T-cell (primary cell): Measurements from ENCODE around the gene CDH22. TPM values are rescaled to one million over a fixed set of nuclear protein-coding genes. Genes with fewer than 3 reads are reported as not detected.

Experiments used
- ATAC-seq, 4 experiments: fragments of 200-7000 bp in 3 of 4; fragments of 150-1000 bp in 1 of 4; cut with Tn5 transposase; replicated peaks in 1 of 4; 1 replicate in 3 of 4; 2 replicates in 1 of 4; pipeline ENCODE4 v1.10.0; 2021; ENCODE audit warnings: moderate library complexity in 3 of 4, mild to moderate bottlenecking in 2 of 4, moderate number of reproducible peaks in 1 of 4
- CTCF ChIA-PET, 2 donors: fragments of 300-600 bp; sonication (Branson Sonifier 250); formaldehyde crosslinking; loops; one replicate each; lab custom pipeline; 2022; ENCODE audit warnings: antibody characterized with exemption in 2 of 2; lab: Charles Lee
- POLR2A ChIA-PET, 2 donors: fragments of 300-600 bp; sonication (Branson Sonifier 250); formaldehyde crosslinking; loops; one replicate each; lab custom pipeline; 2022; ENCODE audit warnings: antibody characterized with exemption in 2 of 2; lab: Charles Lee
- DNase-seq, 35 experiments: peaks; one replicate each; pipeline versions ENCODE4 v3.0.0 to v3.0.0-alpha.2; 2013 to 2023
- H3K27ac ChIP-seq: one replicate; pipeline ENCODE4 v1.5.1; 2013; ENCODE audit warnings: low read length
- H3K27me3 ChIP-seq, 2 experiments: replicated peaks in 1 of 2; 1 replicate in 1 of 2; 2 replicates in 1 of 2; pipeline versions ENCODE4 v1.6.1 to v1.7.0; 2013; ENCODE audit warnings: low read length in 1 of 2, mixed read lengths in 1 of 2; ENCODE audit not compliant: control insufficient read depth in 2 of 2, insufficient read depth in 2 of 2; ENCODE audit errors: extremely low read depth in 1 of 2
- H3K36me3 ChIP-seq, 2 donors: 1 replicate in 1 of 2; 2 replicates in 1 of 2; pipeline versions ENCODE4 v1.6.1 to v1.7.0; 2013; ENCODE audit warnings: low read length in 1 of 2; ENCODE audit not compliant: control insufficient read depth in 2 of 2, insufficient read depth in 1 of 2; ENCODE audit errors: extremely low read depth in 1 of 2
- H3K4me1 ChIP-seq, 2 experiments: 1 replicate in 1 of 2; 2 replicates in 1 of 2; pipeline versions ENCODE4 v1.6.1 to v1.7.0; 2013; ENCODE audit warnings: low read length in 2 of 2, mixed read lengths in 1 of 2; ENCODE audit not compliant: insufficient read depth in 2 of 2, control insufficient read depth in 1 of 2; ENCODE audit errors: extremely low read depth in 1 of 2
- H3K4me3 ChIP-seq, 2 donors: 1 replicate in 1 of 2; 2 replicates in 1 of 2; pipeline versions ENCODE4 v1.5.1 to v1.7.0; 2013; ENCODE audit warnings: mild to moderate bottlenecking in 2 of 2, low read length in 1 of 2, moderate library complexity in 1 of 2; ENCODE audit not compliant: control insufficient read depth in 1 of 2; ENCODE audit errors: extremely low read depth in 1 of 2
- H3K9me3 ChIP-seq: 2 replicates; pipeline ENCODE4 v1.7.0; 2013
- H3K27ac Mint-ChIP-seq, 2 donors: one replicate each; pipeline ENCODE4 v1.8.0; 2020 to 2021; ENCODE audit warnings: mild to moderate bottlenecking in 2 of 2, mixed read lengths in 2 of 2
- H3K27me3 Mint-ChIP-seq, 2 donors: one replicate each; pipeline ENCODE4 v1.8.0; 2021 to 2022; ENCODE audit warnings: mixed read lengths in 2 of 2
- H3K36me3 Mint-ChIP-seq: one replicate; pipeline ENCODE4 v1.8.0; 2021; ENCODE audit warnings: mixed read lengths
- H3K4me1 Mint-ChIP-seq, 3 donors: one replicate each; pipeline ENCODE4 v1.8.0; 2020 to 2022; ENCODE audit warnings: mixed read lengths in 3 of 3, mild to moderate bottlenecking in 1 of 3
- H3K4me3 Mint-ChIP-seq, 3 donors: one replicate each; pipeline ENCODE4 v1.8.0; 2020 to 2022; ENCODE audit warnings: mild to moderate bottlenecking in 3 of 3, mixed read lengths in 3 of 3, moderate library complexity in 3 of 3
- H3K9me3 Mint-ChIP-seq, 3 donors: one replicate each; pipeline ENCODE4 v1.8.0; 2020 to 2022; ENCODE audit warnings: mixed read lengths in 3 of 3
- WGBS: methylation state at CpG from one replicate; pipeline ENCODE4 v1.1.5; 2013; ENCODE audit warnings: missing lambda C conversion rate; ENCODE audit not compliant: insufficient coverage; 5-methylcytosine and 5-hydroxymethylcytosine counted together
- total RNA-seq, 35 experiments: library from RNA in 6 of 35; stranded (reverse) in 6 of 35; fragments of 120-200 nt in 1 of 35; gene quantifications; one replicate each; pipeline versions ENCODE4 v1.2.1 to v1.2.4 and lab custom pipeline; 2013 to 2026

The CDH22 gene
- total RNA-seq, 5 donors from 2014 or later (not counting 1 experiment from before 2014, with no cell fraction given): not detected

GRCh38 chr20:46264391-46265266, 43.7 kb downstream of the CDH22 start:
- H3K9me3 ChIP-seq: no peaks in the 10 kb centered on the region
- Mint-ChIP-seq H3K9me3 (no peaks in the 10 kb centered on the region), H3K27me3 (peaks cover 41 to 47% of the 10 kb centered on the region in 2 donors), H3K27ac (peak overlapping the region in 1 of 2 donors; percentile 25), H3K4me1 (no peaks in the 10 kb centered on the region), H3K36me3 (no peaks in the 10 kb centered on the region), H3K4me3 (no peak overlapping the region)
- H3K36me3 ChIP-seq: no peaks in the 10 kb centered on the region
- no peaks in the 10 kb centered on the region for H3K4me1 ChIP-seq
- DNase-seq (no peak), ATAC-seq (no peak)
- ChIA-PET POLR2A (no interaction called here), CTCF (no interaction called here)
- no peak overlapping the region for H3K27ac ChIP-seq
- 82% methylated on average over 20 of the region's 26 CpGs for WGBS
- no peak overlapping the region for H3K4me3 ChIP-seq
- peaks cover 7 to 64% of the 10 kb centered on the region in 2 experiments for H3K27me3 ChIP-seq

- H3K27ac Mint-ChIP-seq: no peak overlapping the region
- Histone ChIP-seq H3K4me1 (no peaks in the 10 kb centered on the region), H3K9me3 (no peaks in the 10 kb centered on the region), H3K36me3 (no peaks in the 10 kb centered on the region), H3K4me3 (no peak overlapping the region), H3K27me3 (peaks cover 2 to 53% of the 10 kb centered on the region in 2 experiments), H3K27ac (no peak overlapping the region)
- H3K4me1 Mint-ChIP-seq: no peaks in the 10 kb centered on the region
- WGBS: 75% methylated on average over 6 of the region's 12 CpGs
- no peak overlapping the region for H3K4me3 Mint-ChIP-seq
- ATAC-seq (no peak), DNase-seq (no peak)
- ChIA-PET POLR2A (no interaction called here), CTCF (no interaction called here)
- H3K9me3 Mint-ChIP-seq: no peaks in the 10 kb centered on the region
- peaks cover 25 to 42% of the 10 kb centered on the region in 2 donors for H3K27me3 Mint-ChIP-seq
- no peaks in the 10 kb centered on the region for H3K36me3 Mint-ChIP-seq
Measured at GRCh38 chr20:46261456-46262253, 46.6 kb downstream of the CDH22 start.

- Histone ChIP-seq H3K4me1 (no peaks in the 10 kb centered on the region), H3K36me3 (no peaks in the 10 kb centered on the region), H3K27ac (no peak overlapping the region), H3K27me3 (peaks cover 4 to 50% of the 10 kb centered on the region in 2 experiments), H3K4me3 (no peak overlapping the region), H3K9me3 (no peaks in the 10 kb centered on the region)
- Mint-ChIP-seq H3K4me3 (no peak overlapping the region), H3K4me1 (no peaks in the 10 kb centered on the region), H3K9me3 (no peaks in the 10 kb centered on the region), H3K36me3 (no peaks in the 10 kb centered on the region), H3K27ac (no peak overlapping the region), H3K27me3 (peaks cover 19 to 35% of the 10 kb centered on the region in 2 donors)
- ChIA-PET POLR2A (no interaction called here), CTCF (no interaction called here)
- whole genome bisulfite sequencing: no CpG with 5 or more reads among the region's 1 CpG
- DNase-seq: no peak
- ATAC-seq: no peak
Measured at GRCh38 chr20:46260936-46261454, 47.3 kb downstream of the CDH22 start.

- Mint-ChIP-seq H3K27me3 (peaks cover 14 to 31% of the 10 kb centered on the region in 2 donors), H3K4me3 (no peak overlapping the region), H3K36me3 (no peaks in the 10 kb centered on the region), H3K9me3 (no peaks in the 10 kb centered on the region), H3K4me1 (no peaks in the 10 kb centered on the region), H3K27ac (no peak overlapping the region)
- no peak overlapping the region for H3K27ac ChIP-seq
- ChIA-PET POLR2A (no interaction called here), CTCF (no interaction called here)
- H3K36me3 ChIP-seq: no peaks in the 10 kb centered on the region
- no peaks in the 10 kb centered on the region for H3K9me3 ChIP-seq
- H3K4me1 ChIP-seq: no peaks in the 10 kb centered on the region
- no peak overlapping the region for H3K4me3 ChIP-seq
- H3K27me3 ChIP-seq: peaks cover 4 to 51% of the 10 kb centered on the region in 2 experiments
- 58% methylated on average over 1 of the region's 3 CpGs for WGBS
- DNase-seq (no peak), ATAC-seq (no peak)
Measured at GRCh38 chr20:46260480-46260879, 47.8 kb downstream of the CDH22 start.

GRCh38 chr20:46259260-46259859, 48.9 kb downstream of the CDH22 start:
- DNase-seq: no peak
- ATAC-seq: no peak
- H3K27me3 Mint-ChIP-seq: peaks cover 14 to 30% of the 10 kb centered on the region in 2 donors
- no peak overlapping the region for H3K4me3 Mint-ChIP-seq
- no peaks in the 10 kb centered on the region for H3K36me3 Mint-ChIP-seq
- H3K27ac Mint-ChIP-seq: no peak overlapping the region
- Histone ChIP-seq H3K9me3 (no peaks in the 10 kb centered on the region), H3K27me3 (peaks cover 4 to 53% of the 10 kb centered on the region in 2 experiments), H3K4me1 (no peaks in the 10 kb centered on the region), H3K36me3 (no peaks in the 10 kb centered on the region), H3K4me3 (no peak overlapping the region), H3K27ac (no peak overlapping the region)
- no peaks in the 10 kb centered on the region for H3K9me3 Mint-ChIP-seq
- no CpG with 5 or more reads among the region's 1 CpG for WGBS
- POLR2A ChIA-PET: no interaction called here
- CTCF ChIA-PET: no interaction called here
- H3K4me1 Mint-ChIP-seq: no peaks in the 10 kb centered on the region

- Mint-ChIP-seq H3K9me3 (no peaks in the 10 kb centered on the region), H3K4me1 (no peaks in the 10 kb centered on the region), H3K4me3 (no peak overlapping the region), H3K27me3 (peaks cover 13 to 35% of the 10 kb centered on the region in 2 donors), H3K36me3 (no peaks in the 10 kb centered on the region), H3K27ac (no peak overlapping the region)
- no peaks in the 10 kb centered on the region for H3K36me3 ChIP-seq
- POLR2A ChIA-PET: no interaction called here
- no peak overlapping the region for H3K4me3 ChIP-seq
- H3K27ac ChIP-seq: no peak overlapping the region
- no peak for ATAC-seq
- CTCF ChIA-PET: no interaction called here
- H3K4me1 ChIP-seq: no peaks in the 10 kb centered on the region
- no peak for DNase-seq
- peaks cover 2 to 53% of the 10 kb centered on the region in 2 experiments for H3K27me3 ChIP-seq
- H3K9me3 ChIP-seq: no peaks in the 10 kb centered on the region
- 43% methylated on average over 2 of the region's 4 CpGs for WGBS
Measured at GRCh38 chr20:46257887-46258286, 50.4 kb downstream of the CDH22 start.
